Measurements from ENCODE around the gene MYO5A.
"Not testable (repeated sequence)": the region's sequence is repeated elsewhere in the genome, so short reads cannot be mapped to it uniquely, and the experiment has no call there.

The MYO5A gene

GRCh38 chr15:52462806-52463360, 65.8 kb downstream of the MYO5A start:
- no peak for DNase-seq (ENCODE audit: low spot score)

DNA sequence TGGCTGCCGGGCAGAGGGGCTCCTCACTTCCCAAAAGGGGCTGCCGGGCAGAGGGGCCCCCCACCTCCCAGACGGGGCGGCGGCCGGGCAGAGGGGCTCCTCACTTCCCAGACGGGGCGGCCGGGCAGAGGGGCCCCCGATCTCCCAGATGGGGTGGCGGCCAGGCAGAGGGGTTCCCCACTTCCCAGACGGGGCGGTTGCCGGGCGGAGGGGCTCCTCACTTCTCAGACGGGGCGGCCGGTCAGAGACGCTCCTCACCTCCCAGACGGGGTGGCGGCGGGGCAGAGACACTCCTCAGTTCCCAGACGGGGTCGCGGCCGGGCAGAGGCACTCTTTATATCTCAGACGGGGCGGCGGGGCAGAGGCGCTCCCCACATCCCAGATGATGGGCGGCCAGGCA, 69.0 kb downstream of the MYO5A start:
- DNase-seq (ENCODE audit: low spot score), result not testable (repeated sequence)

DNA sequence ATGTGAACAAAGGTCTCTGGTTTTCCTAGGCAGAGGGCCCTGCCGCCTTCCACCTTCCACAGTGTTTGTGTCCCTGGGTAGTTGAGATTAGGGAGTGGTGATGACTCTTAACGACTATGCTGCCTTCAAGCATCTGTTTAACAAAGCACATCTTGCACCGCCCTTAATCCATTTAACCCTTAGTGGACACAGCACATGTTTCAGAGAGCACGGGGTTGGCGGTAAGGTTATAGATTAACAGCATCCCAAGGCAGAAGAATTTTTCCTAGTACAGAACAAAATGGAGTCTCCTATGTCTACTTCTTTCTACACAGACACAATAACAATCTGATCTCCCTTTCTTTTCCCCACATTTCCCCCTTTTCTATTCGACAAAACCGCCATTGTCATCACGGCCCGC, 69.4 kb downstream of the MYO5A start:
- not testable (repeated sequence) for DNase-seq (ENCODE audit: low spot score)

DNA sequence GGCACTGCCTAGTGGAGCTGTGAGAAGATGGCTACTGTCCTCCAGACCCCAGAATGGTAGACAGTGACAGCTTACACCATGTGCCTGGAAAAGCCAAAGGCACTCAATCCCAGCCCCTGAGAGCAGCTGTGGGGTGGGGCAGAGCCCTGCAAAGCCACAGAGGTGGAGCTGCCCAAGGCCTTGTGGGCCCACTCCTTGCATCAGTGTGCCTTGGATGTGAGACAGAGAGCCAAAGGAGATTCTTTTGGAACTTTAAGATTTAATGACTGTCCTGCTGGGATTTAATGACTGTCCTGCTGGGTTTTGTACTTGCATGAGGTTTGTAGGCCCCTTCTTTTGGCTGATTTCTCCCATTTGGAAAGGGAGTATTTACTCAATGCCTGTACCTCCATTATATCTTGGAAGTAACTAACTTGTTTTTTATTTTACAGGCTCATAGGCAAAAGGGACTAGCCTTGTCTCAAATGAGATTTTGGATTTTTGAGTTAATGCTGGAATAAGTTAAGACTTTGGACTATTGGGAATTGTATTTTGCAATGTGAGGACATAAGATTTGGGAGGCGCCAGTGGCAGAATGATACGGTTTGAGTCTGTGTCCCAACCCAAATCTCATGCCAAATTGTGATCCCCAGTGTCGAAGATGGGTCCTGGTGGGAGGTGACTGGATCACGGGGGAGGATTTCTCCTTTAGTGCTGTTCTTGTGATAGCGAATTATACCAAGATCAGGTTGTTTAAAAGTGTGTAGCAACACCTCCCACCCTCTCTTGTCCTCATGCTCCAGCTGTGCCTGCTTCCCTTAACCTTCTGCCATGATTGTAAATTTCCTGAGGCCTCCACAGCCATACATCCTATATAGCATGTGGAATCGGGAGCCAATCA, 80.4 kb downstream of the MYO5A start:
- no peak for DNase-seq (ENCODE audit: low spot score)

DNA sequence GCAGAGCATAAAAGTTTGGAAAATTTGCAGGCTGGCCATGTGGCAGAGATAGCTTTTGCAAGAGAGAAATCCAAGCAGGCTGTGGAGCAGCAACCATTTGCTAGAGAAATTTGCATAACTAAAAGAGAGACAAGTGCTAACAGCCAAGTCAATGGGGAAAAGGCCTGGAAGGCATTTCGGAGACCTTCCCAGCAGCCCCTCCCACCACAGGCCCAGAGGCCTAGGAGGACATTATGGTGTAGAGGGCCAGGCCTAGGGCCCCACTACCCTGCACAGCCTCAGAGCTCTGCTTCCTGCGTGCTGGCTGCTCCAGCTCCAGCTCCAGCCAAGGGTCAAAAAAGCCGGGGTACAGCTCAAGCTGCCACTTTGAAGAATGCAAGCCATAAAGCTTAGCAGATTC, 82.7 kb downstream of the MYO5A start:
- no peak for DNase-seq (ENCODE audit: low spot score)

DNA sequence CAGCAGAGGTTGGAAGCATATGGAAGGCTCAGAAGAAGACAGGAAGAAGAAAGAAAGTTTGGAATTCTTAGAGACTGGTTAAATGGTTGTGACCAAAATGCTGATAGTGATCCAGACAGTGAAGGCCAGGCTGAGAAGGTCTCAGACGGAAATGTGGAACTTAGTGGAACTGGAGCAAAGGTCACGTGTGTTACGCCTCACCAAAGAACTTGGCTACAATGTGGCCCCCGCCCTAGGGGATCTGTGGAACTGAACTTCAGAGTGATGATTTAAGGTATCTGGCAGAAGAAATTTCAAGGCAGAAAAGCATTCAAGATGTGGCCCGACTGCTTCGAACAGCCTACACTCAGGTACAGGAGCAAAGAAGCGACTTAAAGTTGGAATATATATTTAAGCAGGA, 83.1 kb downstream of the MYO5A start:
- no peak for DNase-seq (ENCODE audit: low spot score)

GRCh38 chr15:52443205-52443604, 85.5 kb downstream of the MYO5A start:
- DNase-seq (ENCODE audit: low spot score), result not testable (repeated sequence)

DNA sequence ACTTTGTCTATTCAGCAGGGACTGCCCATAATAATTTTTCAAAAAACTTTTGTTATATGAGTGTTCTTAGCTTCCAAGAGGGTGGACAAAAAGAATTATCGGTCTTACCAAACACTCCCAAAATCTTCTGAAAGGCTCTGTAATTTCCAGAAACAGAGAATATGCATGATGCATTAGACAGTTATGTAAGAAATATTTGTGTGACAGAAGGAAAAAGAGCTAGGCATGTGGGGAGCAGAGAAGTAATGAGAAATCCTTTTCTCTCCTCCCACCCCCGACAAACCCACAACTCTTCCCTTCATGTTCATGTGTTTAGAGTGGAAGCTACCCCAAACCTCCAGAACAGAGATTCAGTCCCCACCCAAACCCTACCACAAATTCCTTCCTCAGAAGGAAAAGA, 86.8 kb downstream of the MYO5A start:
- no peak for DNase-seq (ENCODE audit: low spot score)

DNA sequence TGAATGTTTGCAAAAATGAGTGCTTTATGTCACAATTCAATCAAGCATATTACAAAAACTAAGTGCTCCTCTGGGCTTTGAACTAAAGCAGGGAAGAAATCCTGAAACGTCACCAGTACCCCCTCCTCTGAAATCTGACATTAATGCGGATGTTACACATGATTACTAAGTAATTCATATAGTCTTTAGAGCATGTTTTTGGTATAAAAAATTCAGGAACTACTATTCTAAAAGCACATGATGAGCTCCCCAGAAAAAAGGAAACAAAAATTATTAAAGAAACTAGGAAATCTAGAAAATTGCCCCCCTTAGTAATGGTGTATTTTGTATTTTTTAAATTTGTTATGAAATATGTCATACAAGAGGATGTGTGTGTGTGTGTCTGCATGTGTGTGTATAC, 87.7 kb downstream of the MYO5A start:
- no peak for DNase-seq (ENCODE audit: low spot score)

- no peak for DNase-seq (ENCODE audit: low spot score)
Observed at GRCh38 chr15:52440414-52440813, 88.3 kb downstream of the MYO5A start.

DNA sequence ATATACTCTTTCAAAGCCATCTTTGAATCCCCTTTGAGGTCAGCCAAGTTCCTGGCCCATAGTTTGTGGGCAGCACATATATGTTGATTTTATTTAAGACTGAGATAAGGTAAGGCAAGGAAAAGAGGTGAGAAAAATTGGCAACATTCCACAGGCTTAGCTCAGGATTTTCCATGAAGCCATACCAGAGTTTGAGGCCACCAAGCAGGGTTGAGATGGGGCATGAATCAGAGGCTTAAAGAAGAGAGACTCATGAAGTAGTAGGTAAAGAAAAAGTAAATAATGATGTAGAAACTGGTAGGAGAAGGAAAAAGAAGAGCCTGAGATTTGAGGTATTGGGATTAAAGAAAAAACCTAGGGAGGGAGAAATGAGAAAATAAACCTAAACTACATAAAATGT, 89.2 kb downstream of the MYO5A start:
- DNase-seq (ENCODE audit: low spot score), result no peak

DNA sequence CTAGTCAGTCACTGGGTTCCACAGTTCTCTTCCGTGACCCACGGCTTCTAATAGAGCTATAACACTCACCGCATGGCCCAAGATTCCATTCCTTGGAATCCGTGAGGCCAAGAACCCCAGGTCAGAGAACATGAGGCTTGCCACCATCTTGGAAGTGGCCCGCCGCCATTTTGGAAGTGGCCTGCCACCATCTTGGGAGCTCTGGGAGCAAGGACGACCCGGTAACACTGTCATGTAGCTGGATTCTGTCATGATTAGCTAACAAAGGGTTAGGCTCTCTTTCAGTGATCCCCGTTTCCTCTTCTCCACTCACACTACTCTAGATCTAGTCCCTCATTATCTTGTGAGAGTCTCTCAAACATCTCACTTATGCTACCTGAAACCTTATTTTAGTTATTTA, 89.6 kb downstream of the MYO5A start:
- DNase-seq (ENCODE audit: low spot score), result not testable (repeated sequence)

GRCh38 chr15:52438047-52438446, 90.6 kb downstream of the MYO5A start:
- DNase-seq (ENCODE audit: low spot score), result no peak

DNA sequence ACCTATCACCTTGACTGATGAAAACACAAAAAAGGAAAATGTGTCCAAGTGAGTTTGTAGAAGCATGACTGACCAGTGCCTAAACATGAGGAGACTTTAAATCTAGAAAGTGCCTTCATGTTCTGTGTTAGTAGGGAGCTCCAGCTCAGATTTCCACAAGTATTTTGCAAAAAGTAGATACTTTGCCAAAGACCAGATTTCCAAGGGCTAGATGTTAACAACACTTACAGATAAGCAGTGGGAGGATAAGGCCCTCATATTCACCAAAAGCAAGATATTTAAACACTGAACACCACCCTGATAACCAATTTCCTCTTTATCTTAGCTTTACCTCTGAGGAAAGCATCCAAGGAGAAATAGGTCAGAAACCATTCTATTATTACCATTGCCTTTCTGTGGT, 91.0 kb downstream of the MYO5A start:
- DNase-seq (ENCODE audit: low spot score), result no peak

GRCh38 chr15:52436981-52437380, 91.7 kb downstream of the MYO5A start:
- no peak for DNase-seq (ENCODE audit: low spot score)

DNA sequence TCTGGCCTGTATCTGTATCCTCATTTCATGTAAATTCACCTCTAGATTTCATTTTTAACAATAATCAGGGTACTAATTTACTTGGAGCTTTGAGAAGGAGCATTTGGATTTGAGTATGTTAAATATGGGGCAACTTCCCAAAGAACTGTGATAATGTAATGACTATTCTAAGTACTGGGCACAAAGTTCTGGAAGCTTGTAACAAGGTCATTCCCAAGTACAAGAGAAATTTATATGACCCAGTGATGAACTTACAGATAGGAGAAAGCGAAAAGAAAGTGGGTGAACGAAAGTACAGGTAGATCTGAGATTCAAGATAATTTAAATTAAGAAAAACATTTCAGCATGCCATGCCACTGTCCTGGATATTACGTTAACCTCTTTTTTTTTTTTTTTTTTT, 93.8 kb downstream of the MYO5A start:
- DNase-seq (ENCODE audit: low spot score), result no peak

DNA sequence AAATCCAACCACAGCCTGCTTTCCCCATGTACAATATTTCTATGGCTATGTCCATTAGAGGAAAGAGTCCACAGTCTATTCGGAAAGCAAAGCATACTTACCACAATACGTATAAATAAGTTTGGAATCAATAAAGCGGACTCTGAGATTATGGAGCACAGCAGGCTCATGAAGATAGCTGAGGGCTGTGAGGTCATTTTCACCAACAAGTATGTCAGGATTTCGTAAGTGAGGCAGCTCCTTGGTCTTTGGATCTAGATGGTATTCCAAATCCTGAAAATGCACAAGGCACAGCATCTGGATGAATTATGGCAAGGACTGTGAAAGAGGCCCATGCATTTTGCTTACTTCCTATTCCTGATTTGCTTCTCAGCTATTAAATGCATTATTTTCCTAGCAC, 100.4 kb downstream of the MYO5A start:
- no peak for DNase-seq (ENCODE audit: low spot score)

DNA sequence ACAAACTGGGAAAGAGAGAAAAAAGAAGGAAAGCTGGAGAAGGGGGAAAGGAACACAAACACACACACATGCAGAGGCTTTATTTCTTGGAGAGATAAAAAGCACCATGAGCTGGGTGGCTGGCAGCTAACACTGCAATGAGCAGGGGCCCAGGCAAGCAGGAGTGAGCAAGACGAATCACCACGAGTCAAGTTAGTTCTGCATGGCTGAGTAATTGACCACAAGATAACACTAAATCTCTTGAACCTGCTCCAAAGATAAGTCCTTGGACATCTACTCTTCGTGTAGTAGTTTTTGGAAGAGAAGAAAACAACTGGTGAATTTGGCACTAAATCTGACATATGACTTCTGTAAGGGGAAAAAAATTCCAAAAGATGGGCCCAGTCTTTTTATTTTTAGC, 100.9 kb downstream of the MYO5A start:
- peak; percentile 68 for DNase-seq (ENCODE audit: low spot score)

GRCh38 chr15:52424856-52425431, 103.7 kb downstream of the MYO5A start:
- DNase-seq (ENCODE audit: low spot score), result no peak

- no peak for DNase-seq (ENCODE audit: low spot score)
Observed at GRCh38 chr15:52423852-52424251, 104.8 kb downstream of the MYO5A start.

- DNase-seq (ENCODE audit: low spot score), result no peak
Observed at GRCh38 chr15:52422001-52422400, 106.7 kb downstream of the MYO5A start.

DNA sequence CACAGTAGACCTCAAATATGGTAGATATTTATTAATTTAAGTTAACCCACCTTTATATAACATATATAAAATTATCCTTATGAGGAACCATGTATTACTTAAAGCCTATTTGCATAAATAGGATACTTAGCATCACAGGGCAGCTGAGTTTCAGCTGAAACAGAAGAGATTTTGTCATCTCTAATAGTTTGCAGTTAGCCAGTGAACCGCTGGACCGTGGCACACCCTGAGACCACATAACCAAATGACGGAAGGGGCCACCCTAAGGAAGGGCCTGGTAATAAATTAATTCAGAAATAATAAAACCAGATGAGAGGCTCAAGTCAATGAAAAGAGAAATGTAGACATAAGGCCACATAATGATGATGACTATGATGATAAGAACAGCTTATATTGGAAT, 107.7 kb downstream of the MYO5A start:
- DNase-seq (ENCODE audit: low spot score), result no peak

- no peak for DNase-seq (ENCODE audit: low spot score)
Observed at GRCh38 chr15:52419494-52419893, 109.2 kb downstream of the MYO5A start.

DNA sequence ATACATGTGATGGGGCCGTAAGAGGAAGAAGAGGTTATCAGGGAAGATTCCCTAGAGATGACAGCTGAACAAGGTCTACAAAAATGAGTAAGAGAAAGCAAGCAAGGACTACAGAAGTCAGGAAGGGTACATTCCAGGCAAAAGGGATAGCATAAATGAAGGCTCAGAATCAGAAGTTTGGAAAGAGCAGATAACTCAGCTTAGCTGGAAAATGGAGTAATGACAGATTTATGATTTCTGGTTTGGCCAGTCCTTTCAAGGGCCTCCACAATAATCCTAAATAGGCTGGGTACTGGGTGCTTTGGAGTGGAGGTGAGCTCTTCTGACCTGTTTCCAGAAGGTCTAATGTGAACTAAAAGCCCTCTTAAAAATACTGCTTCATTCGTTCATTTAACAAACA, 110.7 kb downstream of the MYO5A start:
- DNase-seq (ENCODE audit: low spot score), result no peak

Data from hepatic stellate cell (primary cell).